ENCODE data around the gene SORBS1.
"Not testable (repeated sequence)": the region's sequence is repeated elsewhere in the genome, so short reads cannot be mapped to it uniquely, and the experiment has no call there.

The SORBS1 gene

DNA sequence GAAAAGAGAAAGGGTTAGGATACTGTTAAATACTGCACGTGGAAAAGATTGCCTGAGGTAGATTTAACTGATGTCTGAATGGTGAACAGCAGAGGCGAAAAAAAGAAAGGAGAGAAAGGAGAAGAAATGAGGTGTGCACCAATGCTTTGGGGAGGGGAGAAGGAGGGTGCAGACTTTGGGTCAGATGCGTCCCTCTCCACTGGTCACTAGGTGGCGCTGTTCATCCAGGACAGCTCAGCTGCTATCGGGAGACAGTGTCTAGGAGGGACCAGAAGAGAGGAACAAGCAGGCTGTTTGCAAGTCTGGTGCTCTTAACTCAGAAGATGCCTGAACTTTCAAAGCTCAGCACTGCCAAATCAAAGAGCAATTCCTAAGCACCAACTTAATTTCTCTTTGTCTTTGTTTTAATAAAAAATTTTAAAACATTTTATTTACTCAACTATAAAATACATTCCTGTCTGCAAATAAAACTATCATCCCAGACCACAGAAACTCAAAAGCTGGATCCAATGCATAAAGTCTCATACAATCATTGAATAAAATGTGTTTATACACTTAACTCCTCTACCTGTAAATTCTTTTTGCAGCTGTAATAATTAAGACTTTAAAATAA, 186.5 kb downstream of the SORBS1 start:
- DNase-seq: peak; percentile 48

DNA sequence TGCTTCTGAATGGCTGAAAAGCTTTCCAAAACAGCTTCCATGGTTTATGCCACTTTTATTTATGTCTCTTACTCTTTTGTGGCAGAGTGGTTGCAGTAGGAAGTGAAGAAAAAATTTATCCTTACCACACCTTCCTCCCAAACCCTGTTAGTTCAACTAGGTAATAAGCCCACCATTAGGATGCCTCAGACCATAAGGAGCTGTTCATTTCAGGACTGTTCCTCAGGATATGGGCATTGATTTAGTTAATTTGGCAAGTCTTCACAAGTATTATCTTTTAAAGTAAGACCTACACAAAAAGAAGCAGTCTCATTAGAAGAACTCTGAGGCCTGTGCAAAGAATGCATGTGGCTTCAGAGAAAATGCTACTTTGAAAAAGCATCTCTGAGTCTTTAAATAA, 187.5 kb downstream of the SORBS1 start:
- no peak for DNase-seq

GRCh38 chr10:95364342-95364741, 196.8 kb downstream of the SORBS1 start:
- DNase-seq: no peak

- no peak for DNase-seq
Measured at GRCh38 chr10:95363303-95363912, 197.8 kb downstream of the SORBS1 start.

DNA sequence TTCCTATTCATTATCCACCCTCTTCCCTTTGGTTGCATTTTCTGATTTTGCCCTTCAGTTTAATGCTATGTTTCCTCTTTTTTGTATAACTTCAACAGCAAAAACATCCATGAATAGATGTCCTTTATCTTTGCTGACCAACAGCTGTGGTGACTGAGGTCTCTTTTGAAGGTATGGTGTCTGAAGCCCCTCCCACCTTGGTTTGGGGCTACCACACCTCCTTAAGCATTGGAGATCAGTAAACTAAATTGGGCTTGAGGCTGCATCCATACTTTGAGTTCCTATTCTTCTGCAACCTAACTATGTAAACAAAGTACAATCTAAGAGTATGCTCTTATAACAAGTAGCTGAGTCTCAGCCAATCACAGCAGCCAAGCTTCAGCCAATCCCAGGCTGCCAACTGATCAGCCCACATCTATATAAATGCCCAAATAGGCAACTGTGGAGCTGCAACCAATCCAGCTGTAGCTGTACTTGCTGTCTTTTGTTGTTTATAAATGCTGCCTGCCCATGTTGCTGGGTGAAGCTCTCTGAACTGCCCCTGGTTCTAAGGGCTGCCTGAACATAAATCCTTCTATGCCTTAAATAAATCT, 201.0 kb downstream of the SORBS1 start:
- DNase-seq: no peak

- DNase-seq: no peak
Measured at GRCh38 chr10:95359466-95359865, 201.7 kb downstream of the SORBS1 start.

GRCh38 chr10:95356190-95356955, 204.8 kb downstream of the SORBS1 start:
- no peak for DNase-seq

DNA sequence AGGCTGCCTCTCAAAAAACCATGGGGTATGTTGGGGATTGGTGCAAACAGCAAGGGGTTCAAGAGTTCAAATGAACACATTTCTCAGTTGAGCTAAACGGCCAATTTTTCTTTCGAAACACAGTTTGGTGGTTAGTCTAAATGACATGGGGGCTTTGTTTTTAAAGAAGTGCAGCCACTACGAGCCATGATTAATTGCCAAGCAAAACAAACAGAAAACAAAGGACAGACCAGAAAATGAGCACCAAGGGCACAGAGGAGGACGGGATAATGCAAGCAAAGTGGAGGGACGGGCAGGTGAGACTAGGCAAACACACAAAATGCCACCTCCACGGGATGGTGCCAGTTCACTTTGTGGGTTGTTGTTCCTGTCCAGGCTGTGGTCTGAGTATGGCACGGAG, 205.9 kb downstream of the SORBS1 start:
- peak; percentile 39 for DNase-seq

DNA sequence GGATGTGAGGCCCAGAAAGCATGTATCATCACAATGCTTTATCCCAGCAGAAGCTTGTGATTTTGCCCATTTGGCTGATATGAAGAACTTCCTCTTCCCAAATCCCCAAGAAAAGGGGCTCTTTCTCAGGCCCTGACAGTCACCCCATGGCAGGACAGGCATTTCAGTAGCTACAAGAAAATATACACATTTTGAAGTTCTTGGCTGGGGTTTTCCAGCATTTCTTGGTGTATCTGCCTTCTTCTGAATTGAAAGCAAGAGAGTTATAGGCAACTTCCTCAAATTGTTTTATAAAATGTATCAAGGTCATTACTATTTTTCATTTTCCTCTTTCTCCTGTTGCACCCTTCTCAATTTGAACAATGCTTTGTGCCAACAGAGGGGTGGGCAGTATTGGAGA, 207.1 kb downstream of the SORBS1 start:
- no peak for DNase-seq

GRCh38 chr10:95353123-95353522, 208.0 kb downstream of the SORBS1 start:
- DNase-seq: no peak

- DNase-seq: no peak
Measured at GRCh38 chr10:95352684-95353083, 208.5 kb downstream of the SORBS1 start.

DNA sequence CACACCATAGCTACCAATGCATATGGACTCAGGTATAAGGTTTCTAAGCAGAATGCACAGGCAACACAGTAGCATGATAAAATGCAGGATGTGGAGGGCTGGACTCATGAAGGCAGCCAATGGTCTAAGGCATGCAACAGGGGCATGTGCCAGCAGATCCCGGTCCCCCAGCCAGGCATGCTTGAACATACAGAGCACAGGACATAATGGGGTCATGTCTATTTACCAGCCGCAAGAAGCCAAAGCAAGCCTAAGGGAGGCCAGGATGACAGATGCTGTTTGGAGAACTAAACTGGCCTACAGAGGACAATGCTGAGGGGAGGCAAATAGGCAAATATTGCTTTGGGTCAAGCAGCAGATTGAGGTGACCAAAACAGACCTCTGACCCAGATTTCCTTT, 210.3 kb downstream of the SORBS1 start:
- no peak for DNase-seq

DNA sequence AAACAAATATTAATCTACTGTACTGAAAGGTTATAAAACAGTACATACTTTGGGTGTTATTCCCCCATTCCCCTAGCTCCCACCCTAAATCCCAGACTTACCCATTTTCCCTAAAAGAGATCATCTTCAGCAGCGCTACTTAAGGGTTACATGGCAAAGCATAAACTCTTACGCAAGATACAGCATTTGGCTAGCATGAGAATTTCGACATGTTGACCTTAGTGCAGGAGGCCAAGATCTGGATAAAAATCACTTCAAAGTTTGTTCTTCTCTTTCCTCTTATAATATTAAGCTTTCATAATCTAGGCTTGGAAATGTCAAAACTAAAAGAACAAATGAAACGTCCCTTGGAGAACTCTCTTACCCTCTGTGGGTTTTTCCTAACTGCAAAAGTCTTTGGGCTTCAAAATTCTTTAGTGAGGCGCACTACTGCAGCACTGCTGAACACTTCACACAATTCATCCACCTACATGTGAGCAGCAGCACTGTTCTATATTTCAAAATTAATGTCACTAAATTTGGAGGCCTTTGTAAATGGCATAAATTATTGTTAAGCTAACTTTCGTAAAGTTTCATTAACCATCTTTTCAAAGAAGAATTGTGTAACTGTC, 210.8 kb downstream of the SORBS1 start:
- no peak for DNase-seq

DNA sequence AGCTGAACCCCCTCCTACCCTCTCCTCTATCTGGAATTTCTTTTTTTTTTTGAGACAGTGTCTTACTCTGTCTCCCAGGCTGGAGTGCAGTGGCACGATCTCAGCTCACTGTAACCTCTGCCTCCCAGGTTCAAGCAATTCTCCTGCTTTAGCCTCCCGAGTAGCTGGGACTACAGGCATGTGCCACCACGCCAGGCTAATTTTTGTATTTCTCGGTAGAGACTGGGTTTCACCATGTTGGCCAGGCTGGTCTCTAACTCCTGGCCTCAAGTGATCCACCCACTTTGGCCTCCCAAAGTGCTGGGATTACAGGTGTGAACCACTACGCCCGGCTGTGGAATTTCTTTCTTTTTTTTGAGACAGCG, 213.8 kb downstream of the SORBS1 start:
- DNase-seq: not testable (repeated sequence)

- DNase-seq: no peak
Measured at GRCh38 chr10:95346715-95347401, 214.3 kb downstream of the SORBS1 start.

DNA sequence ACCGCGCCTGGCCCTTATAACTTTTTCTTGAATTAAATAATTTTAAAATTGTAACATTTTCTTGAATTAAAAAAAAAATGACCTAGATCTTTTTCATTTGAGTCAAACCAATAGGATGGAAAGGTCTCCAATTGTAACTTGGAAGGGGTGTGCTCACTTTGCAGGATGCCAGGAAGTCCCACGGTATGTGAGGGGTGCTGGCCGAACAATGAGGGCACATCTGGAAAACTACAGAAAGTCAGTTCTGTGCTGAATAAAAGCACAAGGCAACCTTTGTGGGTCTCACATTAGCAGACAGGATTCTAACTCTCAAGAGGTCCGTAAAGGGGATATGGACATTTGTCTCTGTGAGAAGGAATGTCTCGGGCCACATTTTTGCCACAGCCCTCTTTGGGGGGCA, 217.6 kb downstream of the SORBS1 start:
- no peak for DNase-seq

GRCh38 chr10:95341716-95342130, 219.4 kb downstream of the SORBS1 start:
- DNase-seq: no peak

DNA sequence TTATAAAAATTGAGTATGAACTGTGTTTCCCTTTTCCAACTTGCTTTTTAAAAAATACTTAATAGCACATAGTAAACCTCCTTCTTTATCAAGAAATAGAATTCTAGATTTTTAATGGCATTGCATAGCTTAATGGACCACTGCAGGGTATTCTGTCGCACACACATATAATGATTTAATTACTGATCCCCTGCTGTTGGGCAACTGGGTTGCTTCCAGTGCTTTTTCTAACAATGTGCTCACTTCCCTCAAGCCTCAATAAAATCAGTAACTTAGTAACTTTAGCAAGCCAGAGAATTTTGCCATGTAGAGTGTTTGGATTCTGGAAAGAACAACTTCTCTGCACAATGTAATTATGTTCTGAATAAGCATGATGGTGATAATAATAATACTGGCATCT, 221.3 kb downstream of the SORBS1 start:
- no peak for DNase-seq

GRCh38 chr10:95337423-95338160, 223.6 kb downstream of the SORBS1 start:
- no peak for DNase-seq

- no peak for DNase-seq
Measured at GRCh38 chr10:95336702-95337101, 224.5 kb downstream of the SORBS1 start.

GRCh38 chr10:95335933-95336699, 225.1 kb downstream of the SORBS1 start:
- no peak for DNase-seq

GRCh38 chr10:95334805-95335144, 226.4 kb downstream of the SORBS1 start:
- no peak for DNase-seq
